ENCODE data around the gene KMT5B.

- TF ChIP-seq CTCF (IDR thresholded peaks at IDR 0.05; ENCODE audit: low read length): no peak
- no peak for TF ChIP-seq EZH2 (optimal IDR thresholded peaks at IDR 0.05; ENCODE audit: low read depth, low read length)
Observed at GRCh38 chr11:68138237-68138636, 74.9 kb downstream of the KMT5B start.

Measured in MM.1S (cell line).